GM12874 (cell line): Measurements from ENCODE around the gene CNIH3.

ENCODE experiments used
- TF ChIP-seq, protein P1 (sequence below): IDR thresholded peaks from 2 replicates; pipeline ENCODE4 v1.5.1; 2011; ENCODE audit warnings: low read depth, mild to moderate bottlenecking, control low read depth, low read length, moderate library complexity; ENCODE audit not compliant: insufficient read depth

Gene CNIH3

DNA sequence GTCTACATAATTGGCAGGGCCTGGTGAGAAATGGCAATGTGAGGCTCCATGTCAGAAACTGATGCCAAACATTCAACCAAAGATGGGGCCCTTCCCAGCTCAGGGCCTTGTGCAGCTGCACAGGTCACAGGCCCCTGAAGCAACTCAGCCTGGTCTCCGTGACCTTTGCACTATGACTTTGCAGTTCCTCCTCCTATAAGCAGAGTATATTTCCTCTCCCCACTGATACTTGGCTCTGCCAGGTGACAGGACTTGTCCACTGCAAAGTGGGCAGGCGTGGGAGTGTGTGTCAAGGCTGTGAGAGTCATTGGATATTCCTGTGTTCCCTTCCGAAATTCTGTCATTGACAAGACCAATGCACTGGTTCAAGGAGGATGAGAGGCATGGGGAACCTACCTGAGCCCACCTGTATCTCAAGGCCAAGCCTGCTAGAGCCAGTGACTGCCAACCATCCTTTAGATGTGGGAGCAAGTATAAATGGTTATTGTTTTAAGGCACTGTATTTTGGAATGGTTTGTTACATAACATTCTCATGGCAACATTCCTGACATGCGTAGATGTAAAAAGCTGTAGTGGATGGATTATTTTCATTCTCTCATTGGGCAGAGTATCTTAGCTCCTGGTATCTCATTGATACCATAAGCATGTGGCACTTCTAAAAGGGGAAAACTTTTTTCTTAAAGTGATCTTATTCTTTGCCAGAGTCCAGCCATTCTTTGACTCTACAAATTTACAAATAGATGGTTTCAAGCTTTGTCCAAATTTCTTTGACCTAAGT is 75.2 kb downstream of the CNIH3 start:
- TF ChIP-seq, protein P1, sequence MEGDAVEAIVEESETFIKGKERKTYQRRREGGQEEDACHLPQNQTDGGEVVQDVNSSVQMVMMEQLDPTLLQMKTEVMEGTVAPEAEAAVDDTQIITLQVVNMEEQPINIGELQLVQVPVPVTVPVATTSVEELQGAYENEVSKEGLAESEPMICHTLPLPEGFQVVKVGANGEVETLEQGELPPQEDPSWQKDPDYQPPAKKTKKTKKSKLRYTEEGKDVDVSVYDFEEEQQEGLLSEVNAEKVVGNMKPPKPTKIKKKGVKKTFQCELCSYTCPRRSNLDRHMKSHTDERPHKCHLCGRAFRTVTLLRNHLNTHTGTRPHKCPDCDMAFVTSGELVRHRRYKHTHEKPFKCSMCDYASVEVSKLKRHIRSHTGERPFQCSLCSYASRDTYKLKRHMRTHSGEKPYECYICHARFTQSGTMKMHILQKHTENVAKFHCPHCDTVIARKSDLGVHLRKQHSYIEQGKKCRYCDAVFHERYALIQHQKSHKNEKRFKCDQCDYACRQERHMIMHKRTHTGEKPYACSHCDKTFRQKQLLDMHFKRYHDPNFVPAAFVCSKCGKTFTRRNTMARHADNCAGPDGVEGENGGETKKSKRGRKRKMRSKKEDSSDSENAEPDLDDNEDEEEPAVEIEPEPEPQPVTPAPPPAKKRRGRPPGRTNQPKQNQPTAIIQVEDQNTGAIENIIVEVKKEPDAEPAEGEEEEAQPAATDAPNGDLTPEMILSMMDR, result no peak

DNA sequence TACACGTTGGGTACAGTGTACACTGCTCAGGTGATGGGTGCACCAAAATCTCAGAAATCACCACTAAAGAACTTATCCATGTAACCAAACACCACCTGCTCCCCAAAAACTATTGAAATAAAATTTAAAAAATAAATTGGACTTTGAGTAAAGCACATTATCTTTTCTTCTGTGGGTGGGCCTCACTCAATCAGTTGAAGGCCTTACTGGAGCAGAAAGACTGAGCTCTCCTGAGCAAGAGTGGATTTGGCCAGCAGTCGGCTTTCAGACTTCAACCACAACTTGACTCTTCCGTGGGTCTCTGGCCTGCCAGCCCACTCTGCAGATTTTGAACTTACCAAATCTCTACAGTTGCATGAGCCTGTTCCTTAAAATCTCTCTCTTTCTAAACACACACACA is 78.9 kb downstream of the CNIH3 start:
- TF ChIP-seq, protein P1, result no peak

DNA sequence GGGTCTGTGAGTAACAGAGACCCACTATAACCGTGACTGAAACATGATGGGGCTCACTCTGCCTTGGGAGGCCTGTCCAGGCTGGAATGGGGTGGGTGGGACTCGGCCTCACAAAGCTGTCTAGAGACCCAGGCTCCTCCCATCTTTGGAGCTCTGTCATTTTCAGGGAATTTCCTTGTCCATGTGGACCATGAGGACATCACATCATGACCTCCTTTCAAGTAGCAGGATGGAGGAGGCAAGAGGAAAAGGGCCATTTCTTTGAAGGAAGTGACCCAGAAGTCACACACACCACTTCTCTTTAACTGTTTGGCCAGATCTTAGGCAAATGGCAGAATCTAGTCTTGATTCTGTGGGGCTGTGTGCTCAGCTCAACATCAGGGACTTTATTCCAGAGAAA is 79.9 kb downstream of the CNIH3 start:
- TF ChIP-seq, protein P1, result no peak

DNA sequence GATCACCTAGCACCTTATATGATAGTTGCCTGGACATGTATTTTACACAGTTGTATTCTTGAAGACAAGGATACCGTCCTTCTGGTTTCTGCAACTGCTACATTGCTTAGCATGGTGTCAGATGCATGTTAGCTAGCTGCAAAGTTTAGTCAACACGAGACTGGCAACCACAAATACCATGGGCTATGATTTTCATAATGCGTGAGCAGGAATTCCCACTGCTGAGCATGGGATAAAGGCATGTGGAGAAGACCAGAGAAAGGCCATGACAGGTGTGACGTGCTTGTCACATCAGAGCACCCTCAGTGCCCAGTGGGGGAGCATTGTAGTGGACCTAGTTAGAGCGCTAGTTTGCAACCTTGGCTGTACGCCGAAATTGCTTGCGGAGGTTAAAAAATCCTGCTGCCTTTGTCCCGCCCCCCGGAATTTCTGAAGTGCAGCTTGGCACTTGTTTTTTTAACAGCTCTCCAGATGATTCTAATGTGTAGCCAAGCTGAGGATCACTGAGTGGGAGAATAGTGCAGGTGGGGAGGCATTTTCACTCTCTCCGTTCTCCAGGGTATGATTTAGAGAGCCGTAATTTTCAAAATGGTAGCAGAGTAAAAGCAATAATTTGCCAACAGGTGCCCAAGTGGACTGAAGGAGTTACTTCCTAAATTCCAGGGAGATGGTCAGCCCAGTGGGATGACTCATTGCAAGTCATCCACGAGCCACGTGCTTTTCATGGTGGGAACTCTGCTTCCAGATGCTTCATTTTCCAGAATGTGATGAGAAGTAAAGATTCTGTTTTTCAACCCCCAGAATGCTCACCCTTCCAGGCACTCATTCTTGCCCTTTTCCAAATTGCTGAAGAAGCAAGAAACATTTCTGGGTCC is 81.0 kb downstream of the CNIH3 start:
- TF ChIP-seq, protein P1, result no peak

DNA sequence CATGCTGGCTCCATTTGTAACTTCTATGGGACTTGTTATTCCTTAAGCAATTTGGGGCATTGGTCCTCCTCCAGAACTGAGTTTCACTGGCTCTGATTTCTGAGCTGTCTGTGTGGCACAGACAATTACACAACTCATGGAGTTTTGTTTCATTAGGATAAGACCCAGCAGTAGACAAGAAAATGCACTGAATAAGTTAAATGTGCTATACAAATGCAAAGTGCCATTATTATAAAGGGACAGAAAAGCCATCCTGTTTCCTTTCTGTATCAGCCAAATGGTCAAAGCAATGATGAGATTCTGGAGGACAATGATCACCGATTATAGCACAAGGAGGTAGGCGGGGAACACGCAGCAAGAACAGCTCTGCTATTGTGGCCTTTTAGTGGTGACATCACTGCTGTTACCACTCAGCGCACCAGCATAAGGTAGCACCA is 81.9 kb downstream of the CNIH3 start:
- TF ChIP-seq, protein P1, result no peak

DNA sequence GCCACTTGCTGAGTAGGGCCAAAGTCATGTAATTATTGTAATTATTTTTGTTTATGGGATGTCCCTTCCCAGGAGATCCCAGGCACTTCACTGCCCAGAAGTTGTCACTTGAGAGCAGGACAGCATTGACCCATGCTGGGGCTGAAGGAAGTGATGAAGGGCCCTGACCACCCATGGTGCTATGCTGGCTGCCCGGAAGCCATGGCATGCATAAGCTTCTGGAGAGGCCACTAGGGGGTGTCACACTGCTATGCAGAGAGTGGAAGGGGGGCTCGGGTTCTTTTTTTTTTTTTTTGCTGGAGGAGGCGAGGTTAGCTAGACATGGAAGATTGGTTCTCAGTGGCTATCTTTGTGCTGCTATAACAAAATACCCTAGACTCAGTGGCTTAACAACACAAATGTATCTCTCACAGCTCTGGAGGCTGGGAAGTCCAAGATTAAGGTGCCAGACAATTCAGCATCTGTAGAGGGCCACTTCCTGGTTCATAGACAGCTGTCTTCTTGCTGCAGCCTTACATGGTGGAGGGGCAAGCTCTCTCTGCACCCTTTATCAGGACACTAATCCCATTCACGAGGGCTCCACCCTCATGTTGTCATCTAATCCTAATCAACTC is 84.9 kb downstream of the CNIH3 start:
- TF ChIP-seq, protein P1, result peak; percentile 59

DNA sequence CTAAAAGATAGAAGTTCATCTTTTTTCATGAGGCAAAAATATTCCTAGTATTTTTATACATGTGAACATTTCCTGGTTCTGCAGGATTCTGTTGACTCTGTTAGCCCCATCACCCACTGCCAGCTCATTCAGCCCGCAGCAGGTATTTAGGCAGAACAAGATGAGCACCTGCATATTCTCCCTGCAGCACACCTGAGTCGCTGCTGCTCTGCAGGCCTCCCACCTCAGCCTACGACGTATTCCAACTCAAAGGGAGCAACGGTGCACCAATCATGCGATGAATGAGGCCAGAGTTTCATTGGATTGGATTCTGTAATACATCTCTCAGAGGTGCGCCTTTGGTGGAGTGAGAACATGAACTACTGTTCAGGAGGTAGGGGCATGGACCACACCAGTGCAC is 87.6 kb downstream of the CNIH3 start:
- TF ChIP-seq, protein P1, result no peak
